Measurements from ENCODE around the gene HOXC10.

Gene HOXC10

GRCh38 chr12:53975479-53976152 lies 9.3 kb upstream of the HOXC10 start:
- in situ Hi-C loops (cut with HindIII; ENCODE audit: low sequenced_read_pairs) = no loop called here

GRCh38 chr12:53976172-53976822 lies 8.6 kb upstream of the HOXC10 start:
- in situ Hi-C loops (cut with HindIII; ENCODE audit: low sequenced_read_pairs) = no loop called here

DNA sequence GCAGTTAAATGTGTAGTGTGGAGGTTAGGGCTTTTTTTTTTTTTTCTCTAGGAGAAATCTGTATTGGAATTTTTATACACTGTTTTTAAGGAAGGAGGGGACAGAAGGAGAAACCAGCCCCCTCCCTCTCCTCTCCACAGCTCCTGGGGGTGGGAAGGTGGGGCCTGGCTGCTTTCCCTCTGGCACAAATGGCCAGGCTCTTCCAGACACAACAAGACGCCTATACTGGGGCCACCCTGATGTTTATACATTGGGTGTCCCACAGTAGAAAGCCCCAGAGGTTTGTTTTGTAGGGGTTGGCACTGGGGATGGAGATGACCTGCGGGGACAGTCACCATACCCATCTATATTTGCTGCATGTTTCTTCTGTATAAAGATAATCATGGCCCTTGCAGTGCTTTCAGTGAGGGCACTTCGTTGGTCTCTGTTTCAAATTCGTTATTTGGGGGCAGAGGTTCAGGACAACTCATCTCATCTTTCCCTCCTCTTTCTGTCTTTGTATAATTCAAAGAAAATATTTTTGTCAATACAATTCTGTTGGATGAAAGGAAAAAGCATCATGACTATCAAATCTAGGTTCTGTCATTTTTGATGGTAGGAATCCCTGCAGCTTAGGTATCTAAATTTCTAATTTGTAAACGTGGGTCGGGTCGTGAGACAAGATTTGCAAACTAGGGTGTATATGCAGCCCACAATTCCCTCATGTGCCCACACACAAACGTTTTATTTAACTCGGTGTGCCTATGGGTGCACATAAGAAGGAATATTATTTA lies 7.9 kb upstream of the HOXC10 start:
- in situ Hi-C loops (cut with HindIII; ENCODE audit: low sequenced_read_pairs) = no loop called here

- in situ Hi-C loops (cut with HindIII; ENCODE audit: low sequenced_read_pairs) = no loop called here
These were observed 7.1 kb upstream of the HOXC10 start for GRCh38 chr12:53977596-53978445.

DNA sequence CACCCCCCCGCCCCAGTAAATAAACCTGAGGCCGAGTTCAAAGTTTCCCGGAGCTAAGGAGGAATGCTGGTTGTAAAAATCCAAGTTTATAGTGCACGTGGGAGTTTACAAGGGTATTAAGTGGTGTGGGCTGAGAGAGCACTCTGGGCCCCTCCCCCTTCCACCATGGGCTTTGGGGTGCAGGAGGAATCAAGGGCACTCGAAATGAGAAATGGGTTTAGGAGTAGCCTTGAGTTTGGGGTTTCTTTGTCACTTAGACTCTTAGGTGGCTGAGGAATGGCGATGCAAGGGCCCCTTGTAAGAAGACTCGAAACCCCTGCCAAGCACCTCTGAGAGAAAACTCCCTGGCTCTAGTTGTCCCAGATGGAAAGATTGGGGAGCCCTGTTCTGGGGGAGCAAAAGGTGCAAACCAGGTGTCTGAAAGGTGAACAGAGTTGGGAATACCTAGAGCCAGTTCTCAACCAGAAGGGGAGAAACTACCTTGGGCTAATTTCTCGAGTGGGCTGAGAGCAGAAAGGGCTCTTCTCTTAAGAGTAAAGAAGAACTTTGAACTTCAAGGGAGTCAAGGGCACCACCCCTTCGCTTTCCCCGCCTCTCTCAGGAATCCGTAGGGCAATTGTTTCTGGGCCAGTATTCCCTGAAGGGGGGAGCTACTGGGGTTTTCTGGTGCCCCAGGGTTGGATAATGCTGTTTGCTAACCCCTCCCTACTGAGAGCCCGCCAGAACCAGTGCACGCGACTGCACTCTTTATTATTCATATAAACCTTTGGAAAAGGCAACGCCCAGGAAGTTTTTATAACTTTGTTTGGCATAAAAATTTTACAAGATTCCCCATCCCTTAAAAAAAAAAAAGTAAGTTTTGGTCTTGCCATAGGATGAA lies 6.2 kb upstream of the HOXC10 start:
- in situ Hi-C loops (cut with HindIII; ENCODE audit: low sequenced_read_pairs) = no loop called here

DNA sequence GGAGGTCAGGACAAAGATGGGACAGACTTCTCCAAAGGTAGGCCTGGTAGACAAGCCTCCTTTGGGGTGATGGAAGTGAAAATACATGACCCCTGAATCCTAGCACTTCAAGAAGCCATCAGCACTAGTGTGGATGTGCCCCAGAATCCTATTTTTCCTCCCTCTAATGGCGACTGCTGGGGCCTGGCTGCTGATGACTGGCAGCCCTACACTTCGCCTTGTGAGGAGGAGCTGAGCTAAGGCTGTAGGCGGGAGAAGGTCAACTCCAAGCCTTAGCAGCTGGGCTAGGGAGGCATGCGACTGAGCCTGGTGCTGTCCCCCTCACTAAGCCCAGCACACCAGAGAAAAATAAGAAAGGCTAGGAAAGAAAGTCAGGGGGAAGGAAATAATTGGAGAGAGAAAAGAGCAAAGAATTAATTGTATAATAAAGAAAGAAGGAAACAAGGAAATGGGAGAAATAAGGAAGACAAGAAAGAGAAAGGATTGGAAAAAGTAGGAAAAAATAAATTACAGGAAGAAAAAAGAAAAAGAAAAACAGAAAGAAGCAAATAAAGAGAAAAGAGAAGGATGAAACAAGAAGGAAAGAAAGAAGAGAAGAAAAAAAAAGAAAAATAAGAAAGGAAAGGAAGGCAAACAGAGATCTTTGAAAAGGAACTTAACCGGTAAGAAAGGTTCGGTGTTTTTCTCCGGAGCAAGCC lies 4.7 kb upstream of the HOXC10 start:
- in situ Hi-C loops (cut with HindIII; ENCODE audit: low sequenced_read_pairs) = no loop called here

DNA sequence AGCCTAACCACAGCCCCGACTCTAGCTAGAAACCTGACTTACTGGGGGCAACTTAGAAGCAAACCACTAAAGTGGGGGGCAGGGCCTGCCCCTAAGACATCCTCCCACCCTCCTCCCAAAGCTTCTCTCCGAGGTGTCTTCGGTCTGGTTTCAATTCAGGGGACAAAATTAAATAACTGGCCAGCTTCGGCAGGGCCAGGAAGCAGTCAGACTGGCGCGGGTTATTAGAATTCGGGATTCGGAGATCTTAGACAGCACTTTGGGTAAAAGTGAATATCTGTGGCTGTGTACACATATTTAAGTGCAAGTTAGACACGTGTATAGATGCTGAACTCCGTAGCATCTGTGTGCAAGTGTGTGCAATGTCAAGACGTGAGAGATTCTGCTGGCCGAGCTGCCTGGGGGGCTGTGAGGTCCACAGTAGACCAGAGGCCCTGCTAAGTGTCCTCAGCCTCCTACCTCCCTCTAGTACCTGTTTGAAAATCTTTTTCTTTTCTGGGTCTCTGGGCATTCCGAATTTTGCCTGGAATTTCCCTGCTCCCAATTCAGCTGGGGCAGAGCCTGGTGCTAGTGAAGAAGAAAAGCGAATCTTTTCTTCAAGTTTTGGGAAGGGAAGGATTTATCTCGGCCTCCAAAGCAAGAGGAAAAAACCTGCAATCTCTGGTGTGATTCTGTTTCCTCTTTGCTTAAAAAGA lies 4.0 kb upstream of the HOXC10 start:
- in situ Hi-C loops (cut with HindIII; ENCODE audit: low sequenced_read_pairs) = no loop called here

DNA sequence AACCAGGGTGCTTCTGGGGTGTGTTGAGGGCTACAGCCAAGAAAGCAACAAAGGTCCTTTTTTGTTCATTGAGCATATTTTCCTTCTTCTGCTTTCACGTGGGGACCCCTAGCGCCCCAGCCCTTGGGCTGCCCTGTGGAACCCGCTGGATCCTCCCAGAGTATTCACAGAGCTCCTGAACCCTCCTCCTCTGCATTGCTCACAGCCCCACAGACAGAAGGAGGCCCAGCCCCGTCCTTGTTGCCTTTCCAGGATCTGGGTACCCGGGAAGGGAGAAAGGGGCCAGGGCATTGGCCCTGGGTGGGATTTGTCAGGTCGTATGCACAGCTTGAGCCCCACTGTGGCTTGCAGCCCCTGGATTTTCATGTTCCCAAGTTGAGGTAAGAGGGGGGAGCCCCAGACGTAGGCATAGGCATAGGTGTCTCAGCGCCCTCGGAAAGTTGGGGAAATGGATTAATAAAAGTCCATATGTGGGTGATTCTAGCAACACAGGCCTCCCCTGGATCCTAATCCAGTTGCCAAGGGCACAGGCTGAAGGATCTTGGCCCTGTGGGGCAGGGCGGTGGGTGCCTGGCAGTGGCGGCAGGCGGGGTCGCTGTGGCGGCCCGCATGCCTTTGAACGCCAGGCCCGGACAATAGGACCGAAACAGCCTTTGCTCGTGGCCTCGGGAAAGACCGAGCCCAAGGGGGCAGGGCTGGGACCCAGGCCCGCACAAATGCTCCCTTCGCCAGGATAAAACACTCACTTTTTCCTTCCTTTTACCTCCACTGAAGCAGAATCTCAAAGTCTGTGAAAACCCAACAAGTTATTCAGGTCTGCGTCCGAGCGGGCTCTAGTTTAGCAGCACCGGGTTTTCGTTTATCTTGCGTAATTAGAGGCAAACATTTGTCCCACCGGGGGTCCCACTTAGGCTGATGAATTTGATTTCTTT lies 3.0 kb upstream of the HOXC10 start:
- in situ Hi-C loops (cut with HindIII; ENCODE audit: low sequenced_read_pairs) = no loop called here

DNA sequence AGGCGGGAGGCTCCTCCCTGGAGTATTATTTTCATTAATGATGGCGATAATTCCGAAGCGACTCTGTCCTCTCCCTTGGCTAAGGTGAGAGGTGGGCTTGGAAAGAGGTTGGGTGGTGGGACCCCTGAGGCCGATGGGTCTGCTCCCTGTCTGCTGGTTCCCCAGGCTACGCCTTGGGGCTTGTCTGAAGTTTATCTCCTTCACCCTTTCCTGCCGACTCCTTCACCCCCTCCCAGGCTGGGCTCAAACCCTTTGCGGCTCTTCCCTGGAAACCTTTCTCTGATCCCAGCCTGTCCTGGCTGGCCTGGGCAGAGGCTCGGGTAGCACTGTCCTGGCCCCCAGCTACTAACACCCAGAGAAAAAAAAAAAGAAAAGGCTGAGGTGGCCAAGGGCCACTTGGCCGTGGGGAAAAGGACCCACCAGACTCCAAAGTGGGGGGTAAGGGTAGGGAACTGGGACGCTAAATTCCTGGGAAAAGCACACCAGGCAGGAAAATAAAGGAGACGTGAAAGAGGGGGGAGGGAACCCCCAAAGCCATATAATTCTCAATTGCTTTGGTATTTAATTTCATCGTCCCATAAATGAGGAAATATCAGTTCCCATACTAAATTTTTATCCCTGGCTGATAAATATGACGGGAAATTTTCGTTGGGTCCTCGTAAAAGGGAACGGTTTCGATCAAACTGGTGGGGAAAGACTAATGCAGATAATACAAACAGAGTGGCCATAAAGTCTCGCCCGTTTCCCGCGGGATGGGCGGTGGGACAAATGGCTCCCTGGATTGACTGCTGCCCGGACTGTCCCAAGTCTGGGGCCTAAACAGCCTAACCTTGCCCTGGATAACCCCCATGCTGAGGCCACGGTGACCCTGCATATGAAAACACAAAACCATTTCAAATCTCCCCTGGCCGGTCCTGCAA lies 2.0 kb upstream of the HOXC10 start:
- in situ Hi-C loops (cut with HindIII; ENCODE audit: low sequenced_read_pairs) = no loop called here

DNA sequence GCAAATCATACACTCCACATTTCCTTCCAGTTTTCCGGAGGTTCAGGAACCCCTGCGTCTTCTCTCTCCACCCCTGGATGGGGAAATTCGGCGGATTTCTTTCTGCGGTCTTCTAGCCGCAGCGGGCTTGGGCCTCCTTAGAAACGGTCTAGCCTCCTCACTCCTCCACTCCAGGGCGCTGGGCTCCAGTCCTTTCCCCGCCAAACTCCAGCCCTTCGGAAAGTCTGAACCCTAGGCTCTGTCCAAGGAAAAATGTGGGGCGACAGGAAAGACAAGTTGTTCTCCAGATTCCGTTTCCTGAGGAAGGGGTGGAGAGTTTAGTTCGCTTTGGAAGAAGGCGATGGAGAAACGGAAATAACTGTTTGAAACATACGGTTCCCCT lies 1.4 kb upstream of the HOXC10 start:
- in situ Hi-C loops (cut with HindIII; ENCODE audit: low sequenced_read_pairs) = no loop called here

DNA sequence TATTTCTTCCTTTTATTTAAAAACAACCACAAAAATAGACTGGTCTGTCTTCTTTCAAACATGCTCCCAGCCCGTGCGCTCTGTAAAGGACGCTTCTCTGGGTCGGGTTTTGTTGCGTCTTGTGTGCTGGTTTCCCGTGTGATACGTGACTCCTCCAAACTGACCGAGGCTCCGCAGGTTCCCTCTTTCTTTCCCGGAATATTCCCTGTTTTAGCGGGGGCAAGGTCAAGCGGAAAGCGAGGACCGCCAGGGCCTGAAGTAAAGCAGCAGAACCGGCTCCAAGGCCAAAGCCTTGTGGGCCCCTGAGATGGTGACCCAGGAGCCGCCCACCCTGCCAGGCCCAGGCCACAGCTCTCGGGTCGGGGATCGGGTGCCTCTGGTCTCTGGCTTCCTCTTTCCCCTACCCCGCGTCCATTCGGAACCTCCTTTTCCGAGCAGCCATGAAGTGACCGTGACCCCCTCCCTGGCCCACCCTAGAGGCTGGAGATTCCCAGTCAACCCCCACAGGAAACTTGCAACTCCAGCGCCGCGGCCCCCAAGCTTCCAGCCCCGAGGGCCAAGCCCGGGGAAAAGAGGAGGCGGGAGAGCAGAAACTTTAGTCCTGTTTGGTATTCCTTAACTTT lies 885 bp upstream of the HOXC10 start:
- in situ Hi-C loops (cut with HindIII; ENCODE audit: low sequenced_read_pairs) = no loop called here

DNA sequence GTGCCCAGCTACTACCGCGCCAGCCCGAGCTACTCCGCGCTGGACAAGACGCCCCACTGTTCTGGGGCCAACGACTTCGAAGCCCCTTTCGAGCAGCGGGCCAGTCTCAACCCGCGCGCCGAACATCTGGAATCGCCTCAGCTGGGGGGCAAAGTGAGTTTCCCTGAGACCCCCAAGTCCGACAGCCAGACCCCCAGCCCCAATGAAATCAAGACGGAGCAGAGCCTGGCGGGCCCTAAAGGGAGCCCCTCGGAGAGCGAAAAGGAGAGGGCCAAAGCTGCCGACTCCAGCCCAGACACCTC lies 697 bp downstream of the HOXC10 start:
- in situ Hi-C loops (cut with HindIII; ENCODE audit: low sequenced_read_pairs) = no loop called here

GRCh38 chr12:53985994-53986685 lies 1.2 kb downstream of the HOXC10 start:
- in situ Hi-C loops (cut with HindIII; ENCODE audit: low sequenced_read_pairs) = no loop called here

DNA sequence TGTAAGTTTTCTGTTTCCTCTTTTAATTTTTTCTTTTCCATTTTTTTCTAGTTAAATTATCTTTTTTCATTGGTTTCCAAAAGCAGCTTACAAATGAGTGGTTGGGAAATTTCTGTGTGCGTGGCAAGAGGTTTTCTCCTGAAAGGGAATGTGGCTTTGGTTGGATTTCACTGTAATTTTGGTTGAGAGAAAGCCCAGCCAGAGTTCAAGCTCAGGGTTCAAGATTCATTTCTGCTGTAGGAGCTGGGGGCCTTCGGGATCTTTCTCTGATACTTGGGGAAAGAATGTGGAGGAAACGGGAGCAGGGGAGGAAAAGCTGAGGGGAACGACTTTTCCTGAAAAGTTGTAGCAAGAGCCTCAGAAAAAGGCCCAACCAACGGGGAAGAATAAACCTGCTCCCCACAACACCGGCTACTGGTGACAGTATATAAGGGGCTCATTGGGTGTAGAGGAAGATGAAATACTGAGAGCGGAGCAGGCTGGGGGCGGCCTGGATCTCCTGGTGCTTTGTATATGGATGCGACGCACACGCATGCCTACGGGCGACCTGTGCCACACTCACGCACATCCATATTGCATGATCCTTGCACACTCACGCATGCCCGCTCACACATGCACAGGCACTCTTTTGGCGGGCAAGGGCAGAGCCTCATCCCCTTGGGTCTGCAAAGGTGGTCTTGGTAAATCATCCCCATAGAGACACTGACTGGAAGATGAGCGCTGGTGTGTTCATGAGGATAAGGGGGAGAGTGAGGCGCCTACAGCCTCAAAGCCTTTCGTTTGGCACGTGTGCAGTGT lies 1.9 kb downstream of the HOXC10 start:
- in situ Hi-C loops (cut with HindIII; ENCODE audit: low sequenced_read_pairs) = no loop called here

DNA sequence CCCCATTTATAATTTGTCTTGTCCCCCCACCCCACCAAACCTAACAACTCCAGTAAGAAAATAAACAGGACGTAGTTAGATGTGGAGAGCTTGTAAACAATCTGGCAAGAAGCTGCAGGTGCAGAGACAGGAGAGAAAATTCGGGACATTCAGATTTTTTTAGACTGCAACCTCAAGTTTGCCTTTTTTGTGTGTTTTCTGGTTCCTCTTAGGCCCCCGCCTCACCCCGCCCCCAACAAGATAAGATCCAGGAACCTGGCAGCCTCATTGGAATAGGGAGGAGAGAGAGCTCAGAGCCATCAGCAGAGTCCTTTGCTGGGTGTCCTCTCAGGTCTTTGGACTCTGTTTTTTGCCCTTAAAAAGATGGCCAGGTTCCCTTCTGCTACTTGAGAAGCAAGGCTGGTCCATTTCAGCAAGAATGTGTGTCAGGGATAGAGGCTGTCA lies 2.9 kb downstream of the HOXC10 start:
- in situ Hi-C loops (cut with HindIII; ENCODE audit: low sequenced_read_pairs) = no loop called here

All from DLD1 (cell line).